HEK293 (cell line): ENCODE measurements around the gene MTOR.

ENCODE experiments used
- CTCF ChIP-seq: fragments of 450-650 bp; formaldehyde crosslinking; IDR thresholded peaks from 2 replicates; pipeline ENCODE4 v1.5.1; 2016; ENCODE audit warnings: missing biosample characterization, missing genetic modification characterization
- ELK4 ChIP-seq: IDR thresholded peaks from 2 replicates; pipeline ENCODE4 v1.6.1; 2011; ENCODE audit warnings: mild to moderate bottlenecking, low read depth, low read length, borderline replicate concordance
- HOXA7 ChIP-seq: sonication (generic); formaldehyde crosslinking; IDR thresholded peaks from 2 replicates; pipeline ENCODE4 v1.8.1; 2022; ENCODE audit warnings: missing genetic modification reagents, borderline replicate concordance
- KLF9 ChIP-seq: fragments of 450-650 bp; formaldehyde crosslinking; IDR thresholded peaks from 2 replicates; pipeline ENCODE4 v1.5.1; 2016; ENCODE audit warnings: missing biosample characterization, missing genetic modification characterization, low read depth
- MYNN ChIP-seq: fragments of 450-650 bp; formaldehyde crosslinking; IDR thresholded peaks from 2 replicates; pipeline ENCODE4 v1.5.1; 2016; ENCODE audit warnings: missing biosample characterization, missing genetic modification characterization, borderline replicate concordance
- MZF1 ChIP-seq: fragments of 450-650 bp; formaldehyde crosslinking; IDR thresholded peaks from 2 replicates; pipeline ENCODE4 v1.5.1; 2017; ENCODE audit warnings: missing biosample characterization, missing genetic modification characterization, borderline replicate concordance
- PRDM1 ChIP-seq: fragments of 450-650 bp; formaldehyde crosslinking; IDR thresholded peaks from 2 replicates; pipeline ENCODE4; 2016; ENCODE audit warnings: missing biosample characterization, missing genetic modification characterization
- REPIN1 ChIP-seq: fragments of 450-650 bp; formaldehyde crosslinking; IDR thresholded peaks from 2 replicates; pipeline ENCODE4 v1.5.1; 2017; ENCODE audit warnings: missing biosample characterization, missing genetic modification characterization, low read depth
- SP7 ChIP-seq: fragments of 450-650 bp; formaldehyde crosslinking; IDR thresholded peaks from 2 replicates; pipeline ENCODE4 v1.5.1; 2016; ENCODE audit warnings: missing biosample characterization, missing genetic modification characterization
- YY1 ChIP-seq: fragments of 450-650 bp; formaldehyde crosslinking; IDR thresholded peaks from 2 replicates; pipeline ENCODE4 v1.5.1; 2018; ENCODE audit warnings: missing biosample characterization, missing genetic modification characterization
- ZBTB7A ChIP-seq: fragments of 450-650 bp; formaldehyde crosslinking; IDR thresholded peaks from 2 replicates; pipeline ENCODE4 v1.5.1; 2016; ENCODE audit warnings: low read depth, missing biosample characterization, missing genetic modification characterization
- ZIC2 ChIP-seq: fragments of 450-650 bp; formaldehyde crosslinking; IDR thresholded peaks from 2 replicates; pipeline ENCODE4 v1.5.1; 2016; ENCODE audit warnings: missing biosample characterization, missing genetic modification characterization
- ZNF121 ChIP-seq: fragments of 450-650 bp; formaldehyde crosslinking; IDR thresholded peaks from 2 replicates; pipeline ENCODE4 v1.5.1; 2016; ENCODE audit warnings: missing biosample characterization, missing genetic modification characterization
- ZNF211 ChIP-seq: fragments of 450-650 bp; formaldehyde crosslinking; IDR thresholded peaks from 2 replicates; pipeline ENCODE4 v1.5.1; 2016; ENCODE audit warnings: low read depth, missing biosample characterization, missing genetic modification characterization
- ZNF24 ChIP-seq: fragments of 450-650 bp; formaldehyde crosslinking; IDR thresholded peaks from 2 replicates; pipeline ENCODE4 v1.5.1; 2016; ENCODE audit warnings: missing biosample characterization, missing genetic modification characterization
- ZNF248 ChIP-seq: fragments of 450-650 bp; formaldehyde crosslinking; IDR thresholded peaks from 2 replicates; pipeline ENCODE4 v1.5.1; 2017; ENCODE audit warnings: missing biosample characterization, missing genetic modification characterization
- ZNF341 ChIP-seq: fragments of 450-650 bp; formaldehyde crosslinking; IDR thresholded peaks from 2 replicates; pipeline ENCODE4; 2016; ENCODE audit warnings: low read depth, missing biosample characterization, missing genetic modification characterization
- ZNF354C ChIP-seq: fragments of 450-650 bp; formaldehyde crosslinking; IDR thresholded peaks from 2 replicates; pipeline ENCODE4 v1.5.1; 2016; ENCODE audit warnings: missing biosample characterization, missing genetic modification characterization, low read depth, borderline replicate concordance
- ZNF423 ChIP-seq: fragments of 450-650 bp; formaldehyde crosslinking; IDR thresholded peaks from 2 replicates; pipeline ENCODE4 v1.5.1; 2016; ENCODE audit warnings: missing biosample characterization, missing genetic modification characterization
- ZNF544 ChIP-seq: fragments of 450-650 bp; formaldehyde crosslinking; IDR thresholded peaks from 2 replicates; pipeline ENCODE4 v1.5.0; 2017; ENCODE audit warnings: missing biosample characterization, missing genetic modification characterization
- ZNF548 ChIP-seq: fragments of 450-650 bp; formaldehyde crosslinking; IDR thresholded peaks from 2 replicates; pipeline ENCODE4 v1.5.1; 2016; ENCODE audit warnings: missing biosample characterization, missing genetic modification characterization
- ZNF600 ChIP-seq: fragments of 450-650 bp; formaldehyde crosslinking; IDR thresholded peaks from 2 replicates; pipeline ENCODE4 v1.5.1; 2016; ENCODE audit warnings: missing biosample characterization, missing genetic modification characterization
- ZNF624 ChIP-seq: fragments of 450-650 bp; formaldehyde crosslinking; IDR thresholded peaks from 2 replicates; pipeline ENCODE4 v1.5.1; 2017; ENCODE audit warnings: missing biosample characterization, missing genetic modification characterization
- ZNF670 ChIP-seq: fragments of 450-650 bp; formaldehyde crosslinking; IDR thresholded peaks from 2 replicates; pipeline ENCODE4 v1.5.1; 2016; ENCODE audit warnings: missing biosample characterization, missing genetic modification characterization, low read depth
- TF ChIP-seq, protein P1 (sequence below): fragments of 450-650 bp; formaldehyde crosslinking; conservative IDR thresholded peaks from 2 replicates; pipeline ENCODE4 v1.5.1; 2016; ENCODE audit warnings: low read depth, missing biosample characterization, missing genetic modification characterization
- TF ChIP-seq, protein P2 (sequence below): fragments of 450-650 bp; formaldehyde crosslinking; IDR thresholded peaks from 2 replicates; pipeline ENCODE4 v1.5.1; 2017; ENCODE audit warnings: missing biosample characterization, missing genetic modification characterization
- TF ChIP-seq, protein P3 (sequence below): fragments of 450-650 bp; formaldehyde crosslinking; IDR thresholded peaks from 2 replicates; pipeline ENCODE4 v1.5.1; 2016; ENCODE audit warnings: missing biosample characterization, missing genetic modification characterization, low read depth

MTOR gene

GRCh38 chr1:11059155-11059967 is 203.0 kb downstream of the MTOR start (continued):
- TF ChIP-seq, protein P1, sequence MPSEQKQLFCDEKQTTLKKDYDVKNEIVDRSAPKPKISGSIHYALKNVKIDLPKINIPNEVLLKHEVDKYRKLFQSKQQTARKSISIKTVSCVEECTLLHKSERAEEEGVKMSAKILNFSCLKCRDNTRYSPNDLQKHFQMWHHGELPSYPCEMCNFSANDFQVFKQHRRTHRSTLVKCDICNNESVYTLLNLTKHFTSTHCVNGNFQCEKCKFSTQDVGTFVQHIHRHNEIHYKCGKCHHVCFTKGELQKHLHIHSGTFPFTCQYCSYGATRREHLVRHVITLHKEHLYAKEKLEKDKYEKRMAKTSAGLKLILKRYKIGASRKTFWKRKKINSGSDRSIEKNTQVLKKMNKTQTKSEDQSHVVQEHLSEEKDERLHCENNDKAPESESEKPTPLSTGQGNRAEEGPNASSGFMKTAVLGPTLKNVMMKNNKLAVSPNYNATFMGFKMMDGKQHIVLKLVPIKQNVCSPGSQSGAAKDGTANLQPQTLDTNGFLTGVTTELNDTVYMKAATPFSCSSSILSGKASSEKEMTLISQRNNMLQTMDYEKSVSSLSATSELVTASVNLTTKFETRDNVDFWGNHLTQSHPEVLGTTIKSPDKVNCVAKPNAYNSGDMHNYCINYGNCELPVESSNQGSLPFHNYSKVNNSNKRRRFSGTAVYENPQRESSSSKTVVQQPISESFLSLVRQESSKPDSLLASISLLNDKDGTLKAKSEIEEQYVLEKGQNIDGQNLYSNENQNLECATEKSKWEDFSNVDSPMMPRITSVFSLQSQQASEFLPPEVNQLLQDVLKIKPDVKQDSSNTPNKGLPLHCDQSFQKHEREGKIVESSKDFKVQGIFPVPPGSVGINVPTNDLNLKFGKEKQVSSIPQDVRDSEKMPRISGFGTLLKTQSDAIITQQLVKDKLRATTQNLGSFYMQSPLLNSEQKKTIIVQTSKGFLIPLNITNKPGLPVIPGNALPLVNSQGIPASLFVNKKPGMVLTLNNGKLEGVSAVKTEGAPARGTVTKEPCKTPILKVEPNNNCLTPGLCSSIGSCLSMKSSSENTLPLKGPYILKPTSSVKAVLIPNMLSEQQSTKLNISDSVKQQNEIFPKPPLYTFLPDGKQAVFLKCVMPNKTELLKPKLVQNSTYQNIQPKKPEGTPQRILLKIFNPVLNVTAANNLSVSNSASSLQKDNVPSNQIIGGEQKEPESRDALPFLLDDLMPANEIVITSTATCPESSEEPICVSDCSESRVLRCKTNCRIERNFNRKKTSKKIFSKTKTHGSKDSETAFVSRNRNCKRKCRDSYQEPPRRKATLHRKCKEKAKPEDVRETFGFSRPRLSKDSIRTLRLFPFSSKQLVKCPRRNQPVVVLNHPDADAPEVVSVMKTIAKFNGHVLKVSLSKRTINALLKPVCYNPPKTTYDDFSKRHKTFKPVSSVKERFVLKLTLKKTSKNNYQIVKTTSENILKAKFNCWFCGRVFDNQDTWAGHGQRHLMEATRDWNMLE (tag by site-specific recombination), result no peak
- TF ChIP-seq ZNF211 (tag by site-specific recombination), result no peak
- TF ChIP-seq ZNF248 (tag by site-specific recombination), result no peak
- TF ChIP-seq, protein P2, sequence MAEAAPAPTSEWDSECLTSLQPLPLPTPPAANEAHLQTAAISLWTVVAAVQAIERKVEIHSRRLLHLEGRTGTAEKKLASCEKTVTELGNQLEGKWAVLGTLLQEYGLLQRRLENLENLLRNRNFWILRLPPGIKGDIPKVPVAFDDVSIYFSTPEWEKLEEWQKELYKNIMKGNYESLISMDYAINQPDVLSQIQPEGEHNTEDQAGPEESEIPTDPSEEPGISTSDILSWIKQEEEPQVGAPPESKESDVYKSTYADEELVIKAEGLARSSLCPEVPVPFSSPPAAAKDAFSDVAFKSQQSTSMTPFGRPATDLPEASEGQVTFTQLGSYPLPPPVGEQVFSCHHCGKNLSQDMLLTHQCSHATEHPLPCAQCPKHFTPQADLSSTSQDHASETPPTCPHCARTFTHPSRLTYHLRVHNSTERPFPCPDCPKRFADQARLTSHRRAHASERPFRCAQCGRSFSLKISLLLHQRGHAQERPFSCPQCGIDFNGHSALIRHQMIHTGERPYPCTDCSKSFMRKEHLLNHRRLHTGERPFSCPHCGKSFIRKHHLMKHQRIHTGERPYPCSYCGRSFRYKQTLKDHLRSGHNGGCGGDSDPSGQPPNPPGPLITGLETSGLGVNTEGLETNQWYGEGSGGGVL (tag by site-specific recombination), result peak; percentile 35; the same call in 1 of the 2 replicates
- no peak for TF ChIP-seq MYNN (tag by site-specific recombination)
- TF ChIP-seq ZNF341, result no peak; the same call in 1 of the 2 replicates
- no peak for TF ChIP-seq ZNF670 (tag by site-specific recombination)
- TF ChIP-seq SP7, result no peak
- TF ChIP-seq ZNF354C (tag by site-specific recombination), result no peak
- TF ChIP-seq ZBTB7A (tag by site-specific recombination), result no peak; the same call in 1 of the 2 replicates
- no peak for TF ChIP-seq ZNF423 (tag by site-specific recombination)
- no peak for TF ChIP-seq MZF1 (tag by site-specific recombination)
- TF ChIP-seq ZNF600 (tag by site-specific recombination), result no peak
- TF ChIP-seq ZIC2 (tag by site-specific recombination), result no peak; the same call in 1 of the 2 replicates
- TF ChIP-seq PRDM1 (tag by site-specific recombination), result no peak
- 0 out of 2 replicates have a peak, but pooled peaks have one; percentile 23 for TF ChIP-seq YY1 (tag by site-specific recombination)
- TF ChIP-seq ZNF121 (tag by site-specific recombination), result 0 out of 2 replicates have a peak, but pooled peaks have one; percentile 9
- TF ChIP-seq REPIN1 (tag by site-specific recombination), result no peak
- no peak for TF ChIP-seq ZNF624 (tag by site-specific recombination)
- peak; percentile 40; the same call in 1 of the 2 replicates for TF ChIP-seq CTCF (tag by site-specific recombination)
- no peak for TF ChIP-seq ZNF548 (tag by site-specific recombination)
- no peak for TF ChIP-seq HOXA7 (CRISPR knock-in tag)
- TF ChIP-seq ZNF24 (tag by site-specific recombination), result no peak
- TF ChIP-seq KLF9, result peak; percentile 27; the same call in 1 of the 2 replicates
- TF ChIP-seq ZNF544, result no peak
- TF ChIP-seq, protein P3, sequence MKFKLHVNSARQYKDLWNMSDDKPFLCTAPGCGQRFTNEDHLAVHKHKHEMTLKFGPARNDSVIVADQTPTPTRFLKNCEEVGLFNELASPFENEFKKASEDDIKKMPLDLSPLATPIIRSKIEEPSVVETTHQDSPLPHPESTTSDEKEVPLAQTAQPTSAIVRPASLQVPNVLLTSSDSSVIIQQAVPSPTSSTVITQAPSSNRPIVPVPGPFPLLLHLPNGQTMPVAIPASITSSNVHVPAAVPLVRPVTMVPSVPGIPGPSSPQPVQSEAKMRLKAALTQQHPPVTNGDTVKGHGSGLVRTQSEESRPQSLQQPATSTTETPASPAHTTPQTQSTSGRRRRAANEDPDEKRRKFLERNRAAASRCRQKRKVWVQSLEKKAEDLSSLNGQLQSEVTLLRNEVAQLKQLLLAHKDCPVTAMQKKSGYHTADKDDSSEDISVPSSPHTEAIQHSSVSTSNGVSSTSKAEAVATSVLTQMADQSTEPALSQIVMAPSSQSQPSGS (tag by site-specific recombination), result no peak
- no peak for TF ChIP-seq ELK4
